SU-DHL-6 (cell line): ENCODE results near the gene SPATA7.

ENCODE experiments used
- H2AFZ ChIP-seq: fragments of 200-600 bp; sonication (generic); 2 replicates; pipeline ENCODE4 v1.6.1; 2014; ENCODE audit warnings: low read depth, mild to moderate bottlenecking, moderate library complexity, mixed read lengths, antibody characterized with exemption, low read length; ENCODE audit not compliant: severe bottlenecking
- H3F3A ChIP-seq: fragments of 200-600 bp; shearing (Covaris generic); 2 replicates; pipeline ENCODE4 v1.6.0; 2016; ENCODE audit warnings: antibody characterized with exemption, mild to moderate bottlenecking; ENCODE audit not compliant: insufficient read depth
- H3K27ac ChIP-seq: fragments of 200-600 bp; sonication (generic); 2 replicates; pipeline ENCODE4 v1.5.1; 2016; ENCODE audit warnings: low read depth, mild to moderate bottlenecking, low read length, moderate library complexity, mixed read lengths
- H3K27me3 ChIP-seq: fragments of 200-600 bp; sonication (generic), shearing (Covaris generic); 2 replicates; pipeline ENCODE4 v1.6.0; 2014; ENCODE audit warnings: mild to moderate bottlenecking, low read length
- H3K36me3 ChIP-seq: fragments of 200-600 bp; sonication (generic); 2 replicates; pipeline ENCODE4 v1.6.1; 2014; ENCODE audit warnings: mild to moderate bottlenecking, low read length, mixed read lengths
- H3K4me2 ChIP-seq: fragments of 300-600, 200-600 bp; shearing (Covaris generic), sonication (generic); 2 replicates; pipeline ENCODE4 v1.6.0; 2014; ENCODE audit warnings: low read length, low read depth, mild to moderate bottlenecking; ENCODE audit not compliant: poor library complexity, severe bottlenecking
- H3K4me3 ChIP-seq: fragments of 200-600 bp; sonication (generic); 2 replicates; pipeline ENCODE4 v1.5.1; 2014; ENCODE audit warnings: antibody characterized with exemption, low read length, mild to moderate bottlenecking, mixed read lengths; ENCODE audit not compliant: insufficient read depth, poor library complexity, severe bottlenecking
- H3K79me2 ChIP-seq: fragments of 200-600 bp; sonication (generic); 2 replicates; pipeline ENCODE4 v1.6.1; 2014; ENCODE audit warnings: mild to moderate bottlenecking, low read length, moderate library complexity; ENCODE audit not compliant: insufficient read depth
- H3K9ac ChIP-seq: fragments of 200-600 bp; sonication (generic); 2 replicates; pipeline ENCODE4 v1.7.0; 2014; ENCODE audit warnings: mild to moderate bottlenecking, low read length
- H3K9me2 ChIP-seq: fragments of 200-600 bp; sonication (generic); replicated peaks from 2 replicates; pipeline ENCODE4 v1.6.1; 2014; ENCODE audit warnings: low read length; ENCODE audit not compliant: insufficient read depth
- H3K9me3 ChIP-seq: fragments of 200-600 bp; sonication (generic); 2 replicates; pipeline ENCODE4 v1.6.1; 2014; ENCODE audit warnings: low read length, mixed read lengths; ENCODE audit not compliant: insufficient read depth
- H4K20me1 ChIP-seq: fragments of 200-600 bp; sonication (generic); 2 replicates; pipeline ENCODE4 v1.6.1; 2014; ENCODE audit warnings: low read depth, mild to moderate bottlenecking, antibody characterized with exemption, low read length, moderate library complexity, mixed read lengths
- EZH2phosphoT487 ChIP-seq: fragments of 200-600 bp; sonication (generic), shearing (Covaris generic); conservative IDR thresholded peaks from 2 replicates; pipeline ENCODE4 v1.6.1; 2018; ENCODE audit warnings: mild to moderate bottlenecking, antibody characterized with exemption, low read length, moderate library complexity, mixed read lengths
- TF ChIP-seq, protein P1 (sequence below): fragments of 200-600 bp; sonication (generic); IDR thresholded peaks from one replicate; pipeline ENCODE4 v1.5.1; 2017; ENCODE audit warnings: antibody characterized with exemption, mild to moderate bottlenecking, low read length, moderate library complexity; ENCODE audit not compliant: insufficient read depth, poor library complexity, severe bottlenecking

SPATA7 gene, protein sequence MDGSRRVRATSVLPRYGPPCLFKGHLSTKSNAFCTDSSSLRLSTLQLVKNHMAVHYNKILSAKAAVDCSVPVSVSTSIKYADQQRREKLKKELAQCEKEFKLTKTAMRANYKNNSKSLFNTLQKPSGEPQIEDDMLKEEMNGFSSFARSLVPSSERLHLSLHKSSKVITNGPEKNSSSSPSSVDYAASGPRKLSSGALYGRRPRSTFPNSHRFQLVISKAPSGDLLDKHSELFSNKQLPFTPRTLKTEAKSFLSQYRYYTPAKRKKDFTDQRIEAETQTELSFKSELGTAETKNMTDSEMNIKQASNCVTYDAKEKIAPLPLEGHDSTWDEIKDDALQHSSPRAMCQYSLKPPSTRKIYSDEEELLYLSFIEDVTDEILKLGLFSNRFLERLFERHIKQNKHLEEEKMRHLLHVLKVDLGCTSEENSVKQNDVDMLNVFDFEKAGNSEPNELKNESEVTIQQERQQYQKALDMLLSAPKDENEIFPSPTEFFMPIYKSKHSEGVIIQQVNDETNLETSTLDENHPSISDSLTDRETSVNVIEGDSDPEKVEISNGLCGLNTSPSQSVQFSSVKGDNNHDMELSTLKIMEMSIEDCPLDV

DNA sequence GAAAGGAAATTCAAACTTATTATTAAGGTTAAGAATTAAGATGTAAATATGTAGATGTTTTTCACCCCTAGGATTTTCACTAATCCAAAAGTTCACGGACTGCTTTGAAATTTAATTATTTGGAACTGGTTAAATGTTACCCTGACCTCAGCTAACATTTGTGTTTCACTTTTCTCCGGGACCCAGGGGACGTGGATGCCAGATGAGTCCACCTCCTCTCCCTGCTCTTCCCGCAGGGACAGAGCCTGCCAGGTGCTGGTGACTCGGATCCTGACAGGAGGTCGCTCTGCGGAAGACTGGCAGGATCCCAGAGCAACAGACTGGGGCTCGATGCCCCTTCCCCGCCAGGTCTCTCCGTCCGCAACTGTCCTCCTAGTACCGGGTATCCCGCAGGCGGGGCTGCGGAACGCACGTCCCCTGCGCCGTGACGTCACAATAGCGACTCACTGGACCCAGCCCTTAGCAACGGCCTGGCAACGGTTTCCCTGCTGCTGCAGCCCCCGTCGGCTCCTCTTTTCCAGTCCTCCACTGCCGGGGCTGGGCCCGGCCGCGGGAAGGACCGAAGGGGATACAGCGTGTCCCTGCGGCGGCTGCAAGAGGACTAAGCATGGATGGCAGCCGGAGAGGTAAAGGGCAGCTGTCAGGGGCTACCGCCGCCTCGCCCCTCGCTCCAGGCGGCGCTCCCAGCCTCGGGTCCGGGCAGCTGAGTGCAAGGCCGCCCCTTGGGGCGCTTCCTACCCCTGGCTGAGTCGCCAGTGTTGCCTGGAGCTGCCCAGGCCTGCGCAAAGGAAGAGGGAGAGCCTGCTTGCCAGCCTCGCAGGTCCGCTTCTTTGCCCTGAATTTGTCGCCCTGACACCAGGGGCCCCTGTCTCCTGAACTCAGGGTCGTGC lies at the start of gene SPATA7:
TSS of gene SPATA7 (plus strand) at position 446 of the 890 bp plus-strand sequence. CDS start at position 608, 162 bp downstream.
- Histone ChIP-seq H3K9ac (peak within 1 kb of the TSS; percentile 77), H3K4me3 (peak within 1 kb of the TSS; percentile 86), H3F3A (no peaks in the 10 kb centered on the region), H3K79me2 (no peaks in the 10 kb centered on the region), H3K9me2 (no peaks in the 10 kb centered on the region), H3K27ac (no peak within 1 kb of the TSS), H3K9me3 (no peaks in the 10 kb centered on the region), H2AFZ (peak within 1 kb of the TSS; percentile 82), H3K36me3 (no peaks in the 10 kb centered on the region), H4K20me1 (no peaks in the 10 kb centered on the region), H3K27me3 (no peaks in the 10 kb centered on the region), H3K4me2 (peak within 1 kb of the TSS; percentile 88)
- no peak for TF ChIP-seq EZH2phosphoT487
- TF ChIP-seq, protein P1, sequence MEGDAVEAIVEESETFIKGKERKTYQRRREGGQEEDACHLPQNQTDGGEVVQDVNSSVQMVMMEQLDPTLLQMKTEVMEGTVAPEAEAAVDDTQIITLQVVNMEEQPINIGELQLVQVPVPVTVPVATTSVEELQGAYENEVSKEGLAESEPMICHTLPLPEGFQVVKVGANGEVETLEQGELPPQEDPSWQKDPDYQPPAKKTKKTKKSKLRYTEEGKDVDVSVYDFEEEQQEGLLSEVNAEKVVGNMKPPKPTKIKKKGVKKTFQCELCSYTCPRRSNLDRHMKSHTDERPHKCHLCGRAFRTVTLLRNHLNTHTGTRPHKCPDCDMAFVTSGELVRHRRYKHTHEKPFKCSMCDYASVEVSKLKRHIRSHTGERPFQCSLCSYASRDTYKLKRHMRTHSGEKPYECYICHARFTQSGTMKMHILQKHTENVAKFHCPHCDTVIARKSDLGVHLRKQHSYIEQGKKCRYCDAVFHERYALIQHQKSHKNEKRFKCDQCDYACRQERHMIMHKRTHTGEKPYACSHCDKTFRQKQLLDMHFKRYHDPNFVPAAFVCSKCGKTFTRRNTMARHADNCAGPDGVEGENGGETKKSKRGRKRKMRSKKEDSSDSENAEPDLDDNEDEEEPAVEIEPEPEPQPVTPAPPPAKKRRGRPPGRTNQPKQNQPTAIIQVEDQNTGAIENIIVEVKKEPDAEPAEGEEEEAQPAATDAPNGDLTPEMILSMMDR = no peak

DNA sequence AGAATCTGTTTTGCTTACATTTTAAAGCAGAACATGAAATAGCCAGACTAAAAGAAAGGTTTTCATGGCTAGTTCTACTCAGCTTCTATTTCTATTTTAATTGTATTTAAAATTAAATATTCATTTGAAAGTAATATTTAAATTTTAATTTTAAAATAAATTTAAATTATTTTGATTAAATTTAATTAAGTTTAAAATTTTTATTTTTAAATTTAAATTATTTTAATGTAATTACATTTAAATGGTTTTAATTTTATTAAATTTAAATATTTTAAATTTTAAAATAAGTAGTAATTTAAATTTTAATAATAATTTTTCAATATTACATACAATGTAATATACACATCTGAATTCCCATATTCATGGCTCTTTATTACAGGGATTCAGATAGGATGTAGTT lies 45.1 kb upstream of the SPATA7 start:
- no peak overlapping the region for H3K4me3 ChIP-seq
- H3K4me2 ChIP-seq = no peak overlapping the region
- TF ChIP-seq EZH2phosphoT487 = no peak
- TF ChIP-seq, protein P1 = no peak
- H3K36me3 ChIP-seq = no peaks in the 10 kb centered on the region
- no peaks in the 10 kb centered on the region for H4K20me1 ChIP-seq
- H2AFZ ChIP-seq = no peak overlapping the region
- H3K9ac ChIP-seq = no peak overlapping the region
- no peaks in the 10 kb centered on the region for H3K79me2 ChIP-seq
- no peaks in the 10 kb centered on the region for H3K9me2 ChIP-seq
- no peaks in the 10 kb centered on the region for H3K9me3 ChIP-seq
- no peaks in the 10 kb centered on the region for H3F3A ChIP-seq
- H3K27ac ChIP-seq = no peak overlapping the region
- H3K27me3 ChIP-seq = no peaks in the 10 kb centered on the region

DNA sequence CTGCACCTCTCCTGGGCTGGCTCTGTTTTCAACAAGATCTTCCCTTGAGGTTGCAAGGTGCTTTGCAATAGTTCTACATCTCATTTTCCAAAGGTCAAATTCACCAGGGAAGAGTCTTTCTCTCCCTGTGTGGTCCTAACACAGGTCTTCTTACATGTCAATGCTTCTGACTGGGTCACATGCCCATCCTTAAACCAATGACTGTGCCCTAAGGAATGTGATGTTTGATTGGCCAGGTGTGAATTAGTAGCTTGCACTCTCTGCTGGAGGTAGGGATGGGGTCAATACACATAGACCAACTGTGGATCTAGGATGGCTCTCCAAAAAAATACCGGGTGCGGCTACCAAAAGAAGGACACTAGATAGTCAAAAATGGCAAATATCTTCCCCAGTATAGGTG lies 42.5 kb upstream of the SPATA7 start:
- H2AFZ ChIP-seq = no peak overlapping the region

More for the DNA sequence above, 42.5 kb upstream of the SPATA7 start:
- TF ChIP-seq EZH2phosphoT487 = no peak
- TF ChIP-seq, protein P1 = no peak
- no peaks in the 10 kb centered on the region for H3K36me3 ChIP-seq
- no peak overlapping the region for H3K27ac ChIP-seq
- H3K9me3 ChIP-seq = no peaks in the 10 kb centered on the region
- no peaks in the 10 kb centered on the region for H4K20me1 ChIP-seq
- H3K9me2 ChIP-seq = no peaks in the 10 kb centered on the region
- no peaks in the 10 kb centered on the region for H3K79me2 ChIP-seq
- H3K27me3 ChIP-seq = no peaks in the 10 kb centered on the region
- H3F3A ChIP-seq = no peaks in the 10 kb centered on the region
- H3K9ac ChIP-seq = no peak overlapping the region
- H3K4me3 ChIP-seq = no peak overlapping the region
- no peak overlapping the region for H3K4me2 ChIP-seq
